ENCODE data around the gene CACFD1. TPM values are rescaled to one million over a fixed set of nuclear protein-coding genes. Genes with fewer than 3 reads are reported as not detected.

Gene CACFD1
- total and polyA plus RNA-seq, 9 of the 15 experiments (the other 6 are each of a cell fraction or from before 2014, with no cell fraction given) = 0.11 to 1.4 (median 1.1) TPM; not detected in 2

DNA sequence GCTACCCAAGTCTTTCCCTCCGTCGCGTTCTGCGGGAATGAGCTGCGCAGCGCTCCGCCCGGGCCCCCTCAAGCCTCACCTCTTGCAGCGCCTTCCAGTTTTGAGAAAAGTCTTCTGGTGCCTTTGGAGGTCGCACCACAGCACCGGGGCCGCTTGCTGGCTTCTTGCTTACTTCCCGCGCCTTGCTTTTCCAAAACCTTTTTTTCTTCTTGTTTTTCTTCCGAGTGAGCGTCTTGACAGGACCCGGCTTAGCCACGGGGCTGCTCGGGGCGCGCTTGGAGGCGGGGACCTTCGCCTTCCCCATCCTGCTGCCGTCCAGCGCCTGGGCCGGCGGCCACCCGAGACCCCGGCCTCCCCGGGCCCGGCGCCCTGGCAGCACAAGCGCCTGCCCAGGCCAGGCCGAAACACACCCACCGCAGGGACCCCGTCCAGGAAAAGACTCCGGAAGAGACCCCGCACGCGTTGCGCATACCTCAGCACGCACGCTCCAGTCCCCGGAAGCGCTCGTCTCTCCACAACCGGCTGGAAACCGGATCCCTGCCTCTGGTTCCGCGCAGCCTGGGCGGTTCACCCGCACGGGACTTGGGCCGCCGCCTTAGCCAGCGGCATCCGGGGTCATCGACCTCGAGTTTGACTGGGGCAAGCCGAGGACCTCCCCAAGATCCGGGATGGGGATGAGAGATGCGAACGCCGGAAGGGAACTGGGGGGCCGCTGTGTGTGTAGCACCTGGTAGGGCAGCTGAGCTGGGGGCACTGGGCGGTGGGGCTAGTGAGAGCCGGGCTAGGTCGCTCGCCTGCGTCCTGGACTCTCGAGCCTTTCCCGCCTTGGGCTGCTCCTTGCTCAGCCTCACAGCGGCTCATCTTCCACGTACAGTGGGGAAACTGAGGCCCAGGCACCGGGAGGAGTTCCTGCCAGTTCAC, 42.0 kb upstream of the CACFD1 start, which contains the start of gene REXO4:
TSS of gene REXO4 (minus strand) at position 470 of the 921 bp plus-strand sequence. CDS start at position 304, 166 bp downstream.
- Histone ChIP-seq H3K27ac (ENCODE audit: extremely low read depth, low read depth, low read length) (peak within 1 kb of the TSS; percentile 59), H3K27me3 (ENCODE audit: control insufficient read depth in 2 of 2, insufficient read depth in 2 of 2, low read length in 2 of 2) (no peaks in the 10 kb centered on the region), H3K9ac (ENCODE audit: insufficient read depth in 1 of 2, low read depth in 2 of 2, low read length in 2 of 2) (peak within 1 kb of the TSS; percentile 84 to 97), H3K9me1 (ENCODE audit: control insufficient read depth, insufficient read depth, low read length) (no peaks in the 10 kb centered on the region), H3K9me3 (replicated peaks; ENCODE audit: control insufficient read depth, insufficient read depth, low read depth, low read length) (no peaks in the 10 kb centered on the region), H3K4me3 (peak within 1 kb of the TSS; percentile 94), H3K79me2 (ENCODE audit: control insufficient read depth, insufficient read depth, low read length) (peaks cover 46% of the 10 kb centered on the region), H3K36me3 (ENCODE audit: control insufficient read depth, insufficient read depth, low read length) (peaks cover 41% of the 10 kb centered on the region), H3K4me1 (replicated peaks in 1 of 2; ENCODE audit: control insufficient read depth in 2 of 2, insufficient read depth in 2 of 2, low read length in 2 of 2) (peaks cover 20 to 31% of the 10 kb centered on the region in 2 experiments), H4K20me1 (replicated peaks; ENCODE audit: control insufficient read depth, insufficient read depth, low read length) (peaks cover 4% of the 10 kb centered on the region; the same call in 1 of the 2 replicates), H2AFZ (ENCODE audit: low read depth, low read length) (peak within 1 kb of the TSS; percentile 98), H3K4me2 (ENCODE audit: insufficient read depth, low read length) (peak within 1 kb of the TSS; percentile 95)
- FAIRE-seq (peak; percentile 89), ATAC-seq (peak; percentile 90), DNase-seq (ENCODE audit: extremely low read depth in 1 of 4, low spot score in 3 of 4) (peak; percentile 79 to 93 (median 85))
- intact Hi-C loops (cut with micrococcal nuclease) (no loop called here), in situ Hi-C loops (cut with MboI) (no loop called here)
- ChIA-PET POLR2A (interaction anchor here (0.6 to 1.4 kb wide), 4 partner anchors 8 to 167 kb away, joined by 3 to 5 read pairs (median 3); no protein-coding TSS in a partner anchor), CTCF (ENCODE audit: low intra/inter-chr PET ratio) (interaction anchor here (1.8 kb wide), 1 partner anchor 11 kb away, joined by 5 read pairs; no protein-coding TSS in a partner anchor)
- WGBS (ENCODE audit: insufficient coverage, low coverage, missing lambda C conversion rate) = 0% methylated on average over 56 of the region's 75 CpGs
- BruUV-seq (replicated peaks) = TSS peak; percentile 71
- TF ChIP-seq GATAD2A (IDR thresholded peaks at IDR 0.05) = 0 out of 2 replicates have a peak, but pooled peaks have one; percentile 24
- TF ChIP-seq HLTF (IDR thresholded peaks at IDR 0.05) = peak; percentile 79; the same call in 1 of the 2 replicates
- TF ChIP-seq, protein P1, sequence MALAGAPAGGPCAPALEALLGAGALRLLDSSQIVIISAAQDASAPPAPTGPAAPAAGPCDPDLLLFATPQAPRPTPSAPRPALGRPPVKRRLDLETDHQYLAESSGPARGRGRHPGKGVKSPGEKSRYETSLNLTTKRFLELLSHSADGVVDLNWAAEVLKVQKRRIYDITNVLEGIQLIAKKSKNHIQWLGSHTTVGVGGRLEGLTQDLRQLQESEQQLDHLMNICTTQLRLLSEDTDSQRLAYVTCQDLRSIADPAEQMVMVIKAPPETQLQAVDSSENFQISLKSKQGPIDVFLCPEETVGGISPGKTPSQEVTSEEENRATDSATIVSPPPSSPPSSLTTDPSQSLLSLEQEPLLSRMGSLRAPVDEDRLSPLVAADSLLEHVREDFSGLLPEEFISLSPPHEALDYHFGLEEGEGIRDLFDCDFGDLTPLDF (CRISPR knock-in tag; IDR thresholded peaks at IDR 0.05) = peak; percentile 67; the same call in 1 of the 2 replicates
- TF ChIP-seq, protein P2, sequence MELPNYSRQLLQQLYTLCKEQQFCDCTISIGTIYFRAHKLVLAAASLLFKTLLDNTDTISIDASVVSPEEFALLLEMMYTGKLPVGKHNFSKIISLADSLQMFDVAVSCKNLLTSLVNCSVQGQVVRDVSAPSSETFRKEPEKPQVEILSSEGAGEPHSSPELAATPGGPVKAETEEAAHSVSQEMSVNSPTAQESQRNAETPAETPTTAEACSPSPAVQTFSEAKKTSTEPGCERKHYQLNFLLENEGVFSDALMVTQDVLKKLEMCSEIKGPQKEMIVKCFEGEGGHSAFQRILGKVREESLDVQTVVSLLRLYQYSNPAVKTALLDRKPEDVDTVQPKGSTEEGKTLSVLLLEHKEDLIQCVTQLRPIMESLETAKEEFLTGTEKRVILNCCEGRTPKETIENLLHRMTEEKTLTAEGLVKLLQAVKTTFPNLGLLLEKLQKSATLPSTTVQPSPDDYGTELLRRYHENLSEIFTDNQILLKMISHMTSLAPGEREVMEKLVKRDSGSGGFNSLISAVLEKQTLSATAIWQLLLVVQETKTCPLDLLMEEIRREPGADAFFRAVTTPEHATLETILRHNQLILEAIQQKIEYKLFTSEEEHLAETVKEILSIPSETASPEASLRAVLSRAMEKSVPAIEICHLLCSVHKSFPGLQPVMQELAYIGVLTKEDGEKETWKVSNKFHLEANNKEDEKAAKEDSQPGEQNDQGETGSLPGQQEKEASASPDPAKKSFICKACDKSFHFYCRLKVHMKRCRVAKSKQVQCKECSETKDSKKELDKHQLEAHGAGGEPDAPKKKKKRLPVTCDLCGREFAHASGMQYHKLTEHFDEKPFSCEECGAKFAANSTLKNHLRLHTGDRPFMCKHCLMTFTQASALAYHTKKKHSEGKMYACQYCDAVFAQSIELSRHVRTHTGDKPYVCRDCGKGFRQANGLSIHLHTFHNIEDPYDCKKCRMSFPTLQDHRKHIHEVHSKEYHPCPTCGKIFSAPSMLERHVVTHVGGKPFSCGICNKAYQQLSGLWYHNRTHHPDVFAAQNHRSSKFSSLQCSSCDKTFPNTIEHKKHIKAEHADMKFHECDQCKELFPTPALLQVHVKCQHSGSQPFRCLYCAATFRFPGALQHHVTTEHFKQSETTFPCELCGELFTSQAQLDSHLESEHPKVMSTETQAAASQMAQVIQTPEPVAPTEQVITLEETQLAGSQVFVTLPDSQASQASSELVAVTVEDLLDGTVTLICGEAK (IDR thresholded peaks at IDR 0.05) = peak; percentile 100
- TF ChIP-seq, protein P2 (CRISPR knock-in tag; IDR thresholded peaks at IDR 0.05) = no peak
- TF ChIP-seq ZNF717 (CRISPR knock-in tag; IDR thresholded peaks at IDR 0.05) = no peak
- peak; percentile 96 for TF ChIP-seq NR2C1 (IDR thresholded peaks at IDR 0.05)
- peak; percentile 97 for TF ChIP-seq NR2C1 (tag; IDR thresholded peaks at IDR 0.05)
- no peak for TF ChIP-seq TCFL5 (CRISPR knock-in tag; conservative IDR thresholded peaks at IDR 0.05)
- no peak for TF ChIP-seq U2AF1 (optimal IDR thresholded peaks at IDR 0.05; ENCODE audit: low read depth, low read length)
